H1 (cell line): ENCODE data around the gene OTOF. TPM values are rescaled to one million over a fixed set of nuclear protein-coding genes. Genes with fewer than 3 reads are reported as not detected.

Source experiments
- ATF2 ChIP-seq: IDR thresholded peaks from 2 replicates; pipeline ENCODE4 v1.6.1; 2012; ENCODE audit warnings: low read length, inconsistent platforms
- polyA plus RNA-seq, 7 experiments: library from polyadenylated mRNA; depleted of rRNA in 3 of 7; stranded (reverse) in 5 of 7; unstranded in 2 of 7; fragments of >200 nt in 5 of 7; fragments of 200-250 nt in 2 of 7; gene quantifications; 1 replicate in 5 of 7; 2 replicates in 1 of 7; 4 replicates in 1 of 7; pipeline versions ENCODE4 v1.2.1 to v1.2.3, GENCODE V29; 2011 to 2013; ENCODE audit warnings: missing spikeins in 2 of 7, mixed read lengths in 2 of 7
- total RNA-seq: library from RNA; stranded (reverse); fragmentation: NEBNext Ultra II Directional; extraction: Animal tissue kit (Norgen Biotek cat#: 25700); gene quantifications from 2 replicates; pipeline ENCODE4 v1.2.1, GENCODE V29; 2021

The OTOF gene
- total and polyA plus RNA-seq, 2 of the 8 experiments (the other 6 are each of a cell fraction or from before 2014, with no cell fraction given) = 0.06 TPM; not detected in 1

DNA sequence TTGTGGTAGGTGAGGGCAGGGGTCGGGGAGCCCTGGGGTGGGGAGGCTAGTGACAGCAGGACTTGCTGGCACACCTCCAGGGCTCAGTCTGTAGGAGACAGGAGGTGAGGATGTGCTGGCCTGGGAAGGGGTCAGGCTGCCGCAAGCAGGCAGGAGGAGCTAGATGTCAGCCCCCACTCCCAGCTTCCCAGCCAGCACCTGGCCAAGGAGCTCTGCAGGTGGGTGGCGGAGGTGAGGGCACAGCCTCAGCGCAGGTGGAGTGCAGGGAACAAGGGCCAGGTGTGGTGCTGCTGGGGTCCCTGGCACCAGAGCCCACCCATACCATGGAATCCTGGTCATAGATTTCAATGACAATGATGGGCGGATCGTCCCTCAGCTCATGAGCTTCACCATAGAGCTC lies 2.9 kb downstream of the OTOF start (continued):
- no peak for TF ChIP-seq ATF2
